HepG2 (cell line): ENCODE measurements around the gene ARFGEF3.

ENCODE experiments used
- NFYB ChIP-seq: sonication (generic); formaldehyde crosslinking; IDR thresholded peaks from 2 replicates; pipeline ENCODE4 v1.4.0; 2020; ENCODE audit warnings: missing genetic modification reagents
- POLR2AphosphoS5 ChIP-seq: IDR thresholded peaks from 2 replicates; pipeline ENCODE4 v1.6.1; 2012; ENCODE audit warnings: low read depth, low read length
- RBM22 ChIP-seq: fragments of 200-400 bp; formaldehyde crosslinking; optimal IDR thresholded peaks from 2 replicates; pipeline ENCODE3; 2017; ENCODE audit warnings: mild to moderate bottlenecking, low read length, moderate library complexity
- RNF2 ChIP-seq: fragments of 450-650 bp; conservative IDR thresholded peaks from 2 replicates; pipeline ENCODE4 v1.6.1; 2016; ENCODE audit warnings: low read depth
- TF ChIP-seq, protein P1 (sequence below): sonication (generic); formaldehyde crosslinking; IDR thresholded peaks from 2 replicates; pipeline ENCODE4 v1.5.0; 2020; ENCODE audit warnings: mild to moderate bottlenecking, missing genetic modification reagents, moderate library complexity
- TF ChIP-seq, protein P2 (sequence below): IDR thresholded peaks from 2 replicates; pipeline ENCODE4 v1.6.1; 2016; ENCODE audit warnings: low read depth, control low read depth

DNA sequence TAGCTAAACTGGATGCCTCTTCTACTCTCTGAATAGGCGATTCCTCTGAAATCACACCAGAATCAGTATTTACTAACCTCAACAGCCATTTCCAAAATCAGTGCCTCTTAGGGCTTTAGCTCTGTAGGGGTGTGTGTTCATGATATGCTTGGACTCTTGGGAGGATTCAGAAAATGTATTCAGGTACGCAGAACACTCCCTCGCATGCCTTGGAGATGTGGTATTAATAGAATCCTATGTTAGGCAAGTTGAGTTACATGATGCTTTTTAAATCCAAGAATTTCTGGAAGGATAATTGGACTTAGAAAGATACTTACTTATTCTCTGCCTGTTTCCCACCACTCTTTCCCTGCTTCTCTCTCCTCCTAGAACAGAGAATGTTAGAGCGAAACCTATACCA, 88.3 kb downstream of the ARFGEF3 start:
- TF ChIP-seq POLR2AphosphoS5 (no peak), RBM22 (no peak), RNF2 (no peak), NFYB (CRISPR knock-in tag) (no peak)
- TF ChIP-seq, protein P1, sequence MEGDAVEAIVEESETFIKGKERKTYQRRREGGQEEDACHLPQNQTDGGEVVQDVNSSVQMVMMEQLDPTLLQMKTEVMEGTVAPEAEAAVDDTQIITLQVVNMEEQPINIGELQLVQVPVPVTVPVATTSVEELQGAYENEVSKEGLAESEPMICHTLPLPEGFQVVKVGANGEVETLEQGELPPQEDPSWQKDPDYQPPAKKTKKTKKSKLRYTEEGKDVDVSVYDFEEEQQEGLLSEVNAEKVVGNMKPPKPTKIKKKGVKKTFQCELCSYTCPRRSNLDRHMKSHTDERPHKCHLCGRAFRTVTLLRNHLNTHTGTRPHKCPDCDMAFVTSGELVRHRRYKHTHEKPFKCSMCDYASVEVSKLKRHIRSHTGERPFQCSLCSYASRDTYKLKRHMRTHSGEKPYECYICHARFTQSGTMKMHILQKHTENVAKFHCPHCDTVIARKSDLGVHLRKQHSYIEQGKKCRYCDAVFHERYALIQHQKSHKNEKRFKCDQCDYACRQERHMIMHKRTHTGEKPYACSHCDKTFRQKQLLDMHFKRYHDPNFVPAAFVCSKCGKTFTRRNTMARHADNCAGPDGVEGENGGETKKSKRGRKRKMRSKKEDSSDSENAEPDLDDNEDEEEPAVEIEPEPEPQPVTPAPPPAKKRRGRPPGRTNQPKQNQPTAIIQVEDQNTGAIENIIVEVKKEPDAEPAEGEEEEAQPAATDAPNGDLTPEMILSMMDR (CRISPR knock-in tag): no peak
- TF ChIP-seq, protein P2, sequence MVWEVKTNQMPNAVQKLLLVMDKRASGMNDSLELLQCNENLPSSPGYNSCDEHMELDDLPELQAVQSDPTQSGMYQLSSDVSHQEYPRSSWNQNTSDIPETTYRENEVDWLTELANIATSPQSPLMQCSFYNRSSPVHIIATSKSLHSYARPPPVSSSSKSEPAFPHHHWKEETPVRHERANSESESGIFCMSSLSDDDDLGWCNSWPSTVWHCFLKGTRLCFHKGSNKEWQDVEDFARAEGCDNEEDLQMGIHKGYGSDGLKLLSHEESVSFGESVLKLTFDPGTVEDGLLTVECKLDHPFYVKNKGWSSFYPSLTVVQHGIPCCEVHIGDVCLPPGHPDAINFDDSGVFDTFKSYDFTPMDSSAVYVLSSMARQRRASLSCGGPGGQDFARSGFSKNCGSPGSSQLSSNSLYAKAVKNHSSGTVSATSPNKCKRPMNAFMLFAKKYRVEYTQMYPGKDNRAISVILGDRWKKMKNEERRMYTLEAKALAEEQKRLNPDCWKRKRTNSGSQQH (CRISPR knock-in tag): no peak
